H1 (cell line): ENCODE measurements around the gene GPC6.

Experiments
- CTCF ChIP-seq, 3 experiments: IDR thresholded peaks; 1 replicate in 2 of 3; 2 replicates in 1 of 3; pipeline versions ENCODE4 v1.5.1 to v1.6.1; 2011; ENCODE audit warnings: low read length in 3 of 3, mild to moderate bottlenecking in 3 of 3, inconsistent platforms in 2 of 3, low read depth in 1 of 3, moderate library complexity in 1 of 3; ENCODE audit not compliant: insufficient read depth in 1 of 3; ENCODE audit errors: control extremely low read depth in 1 of 3
- EP300 ChIP-seq, 2 experiments: IDR thresholded peaks; 1 replicate in 1 of 2; 2 replicates in 1 of 2; pipeline ENCODE4 v1.6.1; 2011 to 2012; ENCODE audit warnings: low read depth in 2 of 2, low read length in 2 of 2, mild to moderate bottlenecking in 2 of 2, borderline replicate concordance in 1 of 2, inconsistent platforms in 1 of 2, moderate library complexity in 1 of 2
- POLR2AphosphoS5 ChIP-seq: IDR thresholded peaks from 2 replicates; pipeline ENCODE4 v1.6.1; 2011; ENCODE audit warnings: low read depth, low read length
- RAD21 ChIP-seq, 2 experiments: IDR thresholded peaks in 1 of 2; conservative IDR thresholded peaks in 1 of 2; 2 replicates each; pipeline ENCODE4 v1.6.1; 2011; ENCODE audit warnings: low read depth in 2 of 2, low read length in 2 of 2, improper control_type of control experiment in 1 of 2, inconsistent platforms in 1 of 2, mild to moderate bottlenecking in 1 of 2, moderate library complexity in 1 of 2
- RXRA ChIP-seq: IDR thresholded peaks from 2 replicates; pipeline ENCODE4 v1.6.1; 2011; ENCODE audit warnings: low read depth, mild to moderate bottlenecking, low read length, moderate library complexity; ENCODE audit not compliant: insufficient read depth
- SUZ12 ChIP-seq: fragments of 200-600 bp; sonication (generic); IDR thresholded peaks from 2 replicates; pipeline ENCODE4 v1.6.1; 2012; ENCODE audit warnings: mild to moderate bottlenecking, inconsistent platforms, low read length, moderate library complexity, mixed read lengths
- YY1 ChIP-seq: IDR thresholded peaks from 2 replicates; pipeline ENCODE4 v1.6.1; 2011; ENCODE audit warnings: low read depth, mild to moderate bottlenecking, low read length

GRCh38 chr13:93789058-93789457, 562.5 kb downstream of the GPC6 start:
- TF ChIP-seq YY1: no peak
- no peak for TF ChIP-seq CTCF (IDR thresholded peaks at IDR 0.05; ENCODE audit: control extremely low read depth in 1 of 3, insufficient read depth in 1 of 3, low read depth in 1 of 3, low read length in 3 of 3)
- TF ChIP-seq RAD21 (IDR thresholded peaks at IDR 0.05 in 1 of 2, conservative IDR thresholded peaks at IDR 0.05 in 1 of 2; ENCODE audit: low read depth in 2 of 2, low read length in 2 of 2): no peak
- TF ChIP-seq EP300 (IDR thresholded peaks at IDR 0.05; ENCODE audit: borderline replicate concordance in 1 of 2, low read depth in 2 of 2, low read length in 2 of 2): no peak
- TF ChIP-seq SUZ12: no peak
- TF ChIP-seq POLR2AphosphoS5: no peak
- no peak for TF ChIP-seq RXRA
